Keratinocyte (primary cell): Measurements from ENCODE around the gene C1QL3.

ENCODE experiments used
- CTCF ChIP-seq, 3 experiments: IDR thresholded peaks in 1 of 3; conservative IDR thresholded peaks in 1 of 3; optimal IDR thresholded peaks in 1 of 3; 2 replicates in 2 of 3; 3 replicates in 1 of 3; pipeline versions ENCODE3 to v1.5.1; 2011; ENCODE audit warnings: low read length in 3 of 3, mild to moderate bottlenecking in 3 of 3, moderate library complexity in 2 of 3, control low read depth in 1 of 3, inconsistent platforms in 1 of 3; ENCODE audit not compliant: insufficient read depth in 2 of 3; ENCODE audit errors: extremely low read depth in 1 of 3
- EZH2 ChIP-seq: IDR thresholded peaks from one replicate; pipeline ENCODE4 v1.6.1; 2012; ENCODE audit warnings: inconsistent platforms, mild to moderate bottlenecking, low read length, moderate library complexity

- TF ChIP-seq CTCF (optimal IDR thresholded peaks at IDR 0.05 in 1 of 3, IDR thresholded peaks at IDR 0.05 in 1 of 3, conservative IDR thresholded peaks at IDR 0.05 in 1 of 3; ENCODE audit: extremely low read depth in 1 of 3, insufficient read depth in 2 of 3, low read length in 3 of 3) = no peak
- no peak for TF ChIP-seq EZH2
Observed at GRCh38 chr10:16493884-16494536, 27.7 kb downstream of the C1QL3 start.
